Measurements from ENCODE around the gene HOXA7. TPM values are rescaled to one million over a fixed set of nuclear protein-coding genes. Genes with fewer than 3 reads are reported as not detected.

HOXA7 gene
- 3.7 to 4.8 TPM (median 4.6 TPM) in 5 replicates for total RNA-seq (2022; extraction: Qiagen RNA extraction; ENCODE audit: low read depth)

DNA sequence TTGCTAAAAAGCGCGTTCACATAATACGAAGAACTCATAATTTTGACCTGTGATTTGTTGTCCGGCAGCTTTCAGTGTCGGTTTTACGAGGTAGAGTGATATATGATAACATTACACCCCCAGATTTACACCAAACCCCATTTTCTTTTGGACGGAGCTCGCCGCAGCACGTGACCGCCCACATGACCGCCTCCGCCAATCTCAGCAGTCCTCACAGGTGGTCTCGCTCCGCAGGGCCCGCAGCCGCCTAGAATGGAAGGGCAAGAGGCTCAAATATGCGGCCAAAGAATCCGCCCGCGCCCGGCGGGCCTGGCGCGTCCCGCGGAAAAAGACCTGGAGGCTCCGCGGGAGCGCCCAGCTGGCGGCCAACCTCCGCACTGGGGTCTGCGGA, at the start of gene HOXA7:
Gene HOXA7, minus strand, starts transcription at position 168 of the 391 bp plus-strand sequence. Its CDS starts 130 bp downstream, at position 38.

DNA sequence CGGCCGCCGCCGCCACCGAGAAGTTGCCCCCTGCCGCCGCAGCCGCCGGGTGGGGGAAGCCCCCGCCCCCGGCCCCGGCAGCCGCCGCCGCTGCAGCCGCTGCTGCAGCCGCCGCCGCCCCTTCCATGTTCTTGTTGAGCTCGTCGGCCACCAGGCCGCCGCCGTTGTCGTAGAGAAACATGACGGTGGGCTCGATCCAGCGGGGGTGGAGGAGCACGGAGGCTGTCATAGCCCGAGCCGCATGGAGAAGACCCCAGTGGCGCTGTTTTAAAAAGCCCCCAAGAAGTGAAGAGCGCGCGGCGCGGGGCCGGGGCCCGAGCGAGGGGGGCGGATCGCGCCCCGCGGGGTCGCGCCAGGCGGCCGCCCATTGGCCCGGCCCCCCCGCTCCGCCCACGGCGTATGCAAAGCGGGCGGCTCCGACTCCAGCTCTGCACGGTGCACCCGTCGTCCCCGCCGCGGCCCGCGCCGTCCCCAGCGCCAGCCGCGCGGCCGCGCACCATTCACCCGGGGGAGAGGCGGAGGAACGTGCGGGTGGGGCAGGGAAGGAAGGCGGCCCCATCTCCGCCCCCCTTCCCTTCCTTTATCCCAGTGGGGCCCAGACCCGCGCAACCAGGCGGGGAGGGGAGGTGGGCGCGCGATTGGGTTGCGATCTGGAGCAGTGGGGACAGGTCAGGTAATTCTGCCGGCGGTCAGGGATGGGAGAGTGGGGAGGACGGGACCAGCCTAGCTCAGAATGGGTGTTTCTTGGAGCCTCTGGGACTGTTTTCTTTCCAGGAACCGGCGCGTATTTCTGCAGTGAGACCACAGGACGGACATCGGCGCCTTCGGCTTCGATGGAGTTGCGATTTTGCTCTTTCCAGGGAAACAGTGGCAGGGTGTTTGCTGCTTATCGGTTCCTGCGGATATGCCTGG, 43.6 kb upstream of the HOXA7 start, which contains the start of gene HOXA13:
Gene HOXA13, minus strand, starts transcription at position 243 of the 912 bp plus-strand sequence. Its CDS starts 14 bp downstream, at position 229.

DNA sequence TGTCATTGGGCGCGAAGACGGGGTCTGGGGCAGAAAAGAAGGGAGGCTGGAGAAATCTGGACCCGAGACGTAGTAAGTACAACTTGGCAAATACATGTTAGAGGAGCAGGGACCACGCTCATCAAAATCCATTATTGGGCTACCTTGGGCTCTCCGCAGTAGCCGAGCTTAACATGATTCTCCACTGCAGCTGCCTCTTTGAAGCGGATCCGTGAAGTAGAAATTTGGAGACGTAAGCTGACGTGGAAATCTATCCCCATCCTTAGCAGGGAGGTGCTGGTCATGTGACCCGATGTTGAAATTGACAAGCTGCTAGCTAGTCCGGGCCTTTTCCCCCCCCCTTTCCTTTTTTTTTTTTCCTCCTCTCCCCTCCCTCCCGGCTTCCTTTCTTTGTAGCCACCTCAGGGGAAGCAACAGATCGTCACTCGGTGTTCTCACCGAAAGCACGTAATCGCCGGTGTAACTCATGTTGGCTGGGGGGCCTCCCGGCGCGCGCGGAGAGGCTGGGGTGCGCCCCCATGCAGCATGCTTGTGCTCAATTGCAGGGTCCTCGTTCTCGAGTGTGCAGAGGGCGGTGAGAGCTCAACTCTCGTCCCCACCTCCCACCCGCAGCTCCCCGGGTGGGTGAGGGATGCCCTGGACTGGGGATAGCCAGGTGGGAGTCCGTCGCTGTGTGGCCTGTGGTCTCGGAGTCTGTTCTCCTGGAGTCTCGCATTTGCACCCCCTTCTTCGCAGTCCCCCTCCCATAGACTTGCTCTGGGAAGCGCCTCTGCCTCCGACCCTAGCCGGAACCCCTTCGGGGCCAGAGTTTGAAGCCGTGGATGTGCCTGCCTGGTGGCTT, 28.8 kb upstream of the HOXA7 start, which contains the start of gene HOXA11:
Gene HOXA11, minus strand, starts transcription at position 220 of the 841 bp plus-strand sequence. Its CDS starts 88 bp downstream, at position 132.

DNA sequence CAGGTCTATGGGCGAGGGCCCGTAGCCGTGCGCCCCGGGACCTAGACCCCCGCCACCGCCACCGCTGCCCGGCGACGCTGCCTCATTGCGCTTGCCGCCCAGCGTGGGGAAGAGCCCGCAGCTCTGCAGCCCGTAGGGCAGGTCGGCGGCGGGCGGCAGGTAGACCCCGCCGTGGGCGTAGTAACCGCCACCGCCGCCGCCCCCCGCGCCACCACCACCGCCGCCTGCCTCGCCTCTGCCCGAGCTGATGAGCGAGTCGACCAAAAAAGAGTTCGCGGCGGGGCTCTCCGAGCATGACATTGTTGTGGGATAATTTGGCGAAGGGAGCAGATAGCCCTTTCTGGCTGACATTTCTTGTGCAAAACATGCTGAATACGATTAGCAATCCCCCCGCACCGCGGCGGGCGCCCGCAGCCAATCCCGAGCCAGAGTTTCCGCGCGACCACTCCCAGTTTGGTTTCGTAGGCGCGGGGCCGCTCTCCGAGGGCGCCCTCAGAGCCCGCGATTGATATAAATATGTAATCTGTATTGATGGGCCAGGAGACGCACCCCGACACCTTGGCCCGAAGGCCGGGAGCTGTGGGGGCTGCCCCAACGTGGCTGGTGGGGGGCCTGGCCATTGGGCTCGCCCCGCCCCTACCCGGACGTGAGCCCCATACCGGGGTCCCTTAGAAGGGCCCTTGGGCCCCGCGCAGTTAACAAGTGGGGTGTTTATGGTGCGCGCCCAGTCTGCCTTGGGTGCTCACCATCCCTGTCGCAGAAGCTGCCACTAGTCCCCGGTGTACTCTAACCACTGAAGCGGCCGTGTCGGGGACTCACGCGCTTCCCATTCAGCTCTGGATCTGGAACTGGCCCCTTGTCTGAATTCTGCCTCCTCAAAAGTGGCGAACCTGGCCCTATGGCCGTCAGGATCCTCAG, 17.7 kb upstream of the HOXA7 start, which contains the start of gene HOXA10:
Gene HOXA10, minus strand, starts transcription at position 365 of the 918 bp plus-strand sequence. Its CDS starts 14 bp downstream, at position 351.

DNA sequence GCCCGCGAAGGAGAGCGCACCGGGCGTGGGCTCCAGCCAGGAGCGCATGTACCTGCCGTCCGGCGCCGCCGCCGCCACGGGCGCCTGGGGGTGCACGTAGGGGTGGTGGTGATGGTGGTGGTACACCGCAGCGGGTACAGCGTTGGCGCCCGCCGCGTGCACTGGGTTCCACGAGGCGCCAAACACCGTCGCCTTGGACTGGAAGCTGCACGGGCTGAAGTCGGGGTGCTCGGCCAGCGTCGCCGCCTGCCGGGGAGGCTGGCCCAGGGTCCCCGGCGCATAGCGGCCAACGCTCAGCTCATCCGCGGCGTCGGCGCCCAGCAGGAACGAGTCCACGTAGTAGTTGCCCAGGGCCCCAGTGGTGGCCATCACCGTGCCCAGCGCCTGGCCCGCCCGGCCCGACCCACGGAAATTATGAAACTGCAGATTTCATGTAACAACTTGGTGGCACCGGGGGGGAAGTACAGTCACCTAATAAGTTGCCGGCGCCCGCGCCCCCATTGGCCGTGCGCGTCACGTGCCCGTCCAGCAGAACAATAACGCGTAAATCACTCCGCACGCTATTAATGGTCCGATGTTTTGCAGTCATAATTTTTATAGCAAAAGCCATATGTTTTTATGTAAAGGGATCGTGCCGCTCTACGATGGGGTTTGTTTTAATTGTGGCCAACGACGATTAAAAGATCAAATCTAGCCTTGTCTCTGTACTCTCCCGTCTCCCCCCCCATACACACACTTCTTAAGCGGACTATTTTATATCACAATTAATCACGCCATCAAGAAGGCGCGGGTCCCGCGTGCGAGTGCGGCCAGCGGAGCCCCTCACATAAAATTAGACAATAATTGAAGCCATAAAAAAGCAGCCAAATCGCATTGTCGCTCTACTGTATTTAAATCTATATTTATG, 8.9 kb upstream of the HOXA7 start, which contains the start of gene HOXA9:
Gene HOXA9, minus strand, starts transcription at position 449 of the 907 bp plus-strand sequence. Its CDS starts 80 bp downstream, at position 369.

DNA sequence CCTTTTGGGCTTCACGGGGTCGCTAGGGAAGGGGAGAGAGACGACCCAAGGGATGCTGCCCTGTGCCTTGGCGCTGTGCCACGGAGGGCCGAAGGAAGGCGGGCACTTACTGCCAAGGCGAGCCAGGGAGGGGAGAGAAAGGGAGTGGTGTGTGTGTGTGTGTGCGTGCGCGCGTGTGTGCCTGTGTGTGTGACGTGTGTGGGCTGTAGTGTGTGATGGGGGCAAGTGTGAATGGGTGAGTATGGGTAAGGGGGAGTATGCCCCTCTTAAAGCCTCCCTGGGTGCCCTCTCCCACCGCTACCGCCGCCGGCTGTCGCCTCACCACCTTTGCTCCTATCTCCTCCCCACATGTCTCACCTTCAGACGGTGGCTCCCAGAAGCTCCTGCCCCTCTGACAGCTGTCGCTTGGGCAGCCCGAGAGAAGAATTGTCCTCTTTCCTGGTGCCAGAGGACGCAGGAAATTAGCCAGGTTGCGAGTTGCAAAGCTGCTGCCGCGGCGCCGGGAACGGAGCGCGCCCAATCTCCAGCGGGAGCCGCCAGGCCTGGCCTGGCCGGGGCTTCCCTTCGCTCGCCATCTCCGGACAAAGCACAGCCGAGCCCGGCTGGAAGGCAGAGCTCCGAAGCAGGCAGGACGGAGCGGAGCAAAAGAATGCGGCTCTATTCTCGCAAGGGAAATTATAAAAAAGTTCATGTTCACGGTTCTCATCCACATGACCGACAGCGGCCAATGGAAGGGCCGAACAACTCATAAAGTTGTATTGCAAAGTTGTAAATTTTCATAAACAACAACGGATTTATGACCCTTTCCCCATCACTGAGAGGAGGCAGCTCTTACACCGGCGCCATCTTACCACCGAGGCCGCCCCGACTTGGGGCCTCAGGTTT, 4.3 kb downstream of the HOXA7 start, which contains the start of gene HOXA3:
Gene HOXA3, minus strand, starts transcription at position 653 of the 885 bp plus-strand sequence. CDS start 41,943 bp downstream, outside the sequence.

DNA sequence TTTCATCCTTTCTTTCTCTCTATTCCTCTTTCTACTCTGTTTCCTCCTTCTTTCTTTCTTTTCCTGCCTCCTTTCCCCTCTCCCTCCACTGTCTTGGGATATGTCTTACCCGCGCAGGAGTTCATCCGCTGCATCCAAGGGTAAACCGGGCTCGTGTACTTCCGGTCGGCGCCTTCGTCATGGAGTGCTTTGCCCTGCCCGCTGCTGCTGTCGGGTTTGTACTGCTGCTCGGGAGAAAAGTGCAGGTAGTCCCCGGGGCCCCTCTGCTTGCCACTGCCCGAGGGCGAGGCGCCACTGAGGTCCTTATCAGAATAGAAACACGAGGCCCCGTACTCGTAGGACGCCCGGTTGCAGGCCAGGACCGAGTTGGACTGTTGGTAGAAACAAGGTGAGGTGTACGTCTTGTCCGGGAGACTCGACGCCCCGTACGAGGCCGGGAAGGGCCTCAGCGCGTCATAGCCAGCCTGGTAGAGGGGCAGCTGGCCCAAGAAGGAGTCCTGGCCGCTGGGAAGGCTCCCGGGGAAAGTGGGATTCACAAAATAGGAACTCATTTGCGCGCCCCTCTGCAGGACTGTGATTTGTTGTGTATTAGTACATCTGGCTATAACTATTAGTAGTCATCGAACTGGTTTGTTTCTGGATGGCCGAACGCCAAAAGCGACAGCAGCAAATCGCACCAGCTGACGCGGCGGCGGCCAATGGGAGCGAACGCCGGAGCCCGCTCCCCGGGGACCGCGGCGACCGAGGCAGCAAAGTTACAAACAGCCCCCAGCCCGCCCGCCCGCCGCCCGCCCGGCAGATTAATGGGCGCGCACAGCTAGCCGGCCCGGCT, 9.1 kb downstream of the HOXA7 start, which contains the start of gene HOXA6:
Gene HOXA6, minus strand, starts transcription at position 576 of the 832 bp plus-strand sequence. Its CDS starts 25 bp downstream, at position 551.

DNA sequence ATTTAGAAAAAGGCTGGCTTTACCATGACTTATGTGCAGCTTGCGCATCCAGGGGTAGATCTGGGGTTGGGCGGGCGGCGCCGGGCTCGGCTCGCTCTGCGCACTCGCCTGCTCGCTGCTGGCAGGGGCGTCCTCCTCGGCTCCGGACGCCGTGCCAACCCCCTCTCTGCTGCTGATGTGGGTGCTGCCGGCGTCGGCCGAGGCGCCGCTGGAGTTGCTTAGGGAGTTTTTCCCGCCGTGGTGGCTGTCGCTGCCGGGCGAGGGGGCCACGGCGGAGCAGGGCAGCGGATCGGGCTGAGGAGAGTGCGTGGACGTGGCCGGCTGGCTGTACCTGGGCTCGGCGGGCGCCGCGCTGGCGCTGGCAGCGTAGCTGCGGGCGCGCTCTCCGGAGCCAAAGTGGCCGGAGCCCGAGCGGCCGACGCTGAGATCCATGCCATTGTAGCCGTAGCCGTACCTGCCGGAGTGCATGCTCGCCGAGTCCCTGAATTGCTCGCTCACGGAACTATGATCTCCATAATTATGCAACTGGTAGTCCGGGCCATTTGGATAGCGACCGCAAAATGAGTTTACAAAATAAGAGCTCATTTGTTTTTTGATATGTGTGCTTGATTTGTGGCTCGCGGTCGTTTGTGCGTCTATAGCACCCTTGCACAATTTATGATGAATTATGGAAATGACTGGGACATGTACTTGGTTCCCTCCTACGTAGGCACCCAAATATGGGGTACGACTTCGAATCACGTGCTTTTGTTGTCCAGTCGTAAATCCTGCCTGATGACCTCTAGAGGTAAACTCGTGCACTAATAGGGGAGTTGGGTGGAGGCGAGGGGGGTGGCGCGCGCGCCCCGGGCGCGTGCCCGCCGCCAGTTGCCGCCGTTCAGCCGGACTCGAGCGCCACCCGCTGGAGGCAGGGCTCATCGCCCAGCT, 13.2 kb downstream of the HOXA7 start, which contains the start of gene HOXA5:
Gene HOXA5, minus strand, starts transcription at position 659 of the 927 bp plus-strand sequence. Its CDS starts 74 bp downstream, at position 585.

DNA sequence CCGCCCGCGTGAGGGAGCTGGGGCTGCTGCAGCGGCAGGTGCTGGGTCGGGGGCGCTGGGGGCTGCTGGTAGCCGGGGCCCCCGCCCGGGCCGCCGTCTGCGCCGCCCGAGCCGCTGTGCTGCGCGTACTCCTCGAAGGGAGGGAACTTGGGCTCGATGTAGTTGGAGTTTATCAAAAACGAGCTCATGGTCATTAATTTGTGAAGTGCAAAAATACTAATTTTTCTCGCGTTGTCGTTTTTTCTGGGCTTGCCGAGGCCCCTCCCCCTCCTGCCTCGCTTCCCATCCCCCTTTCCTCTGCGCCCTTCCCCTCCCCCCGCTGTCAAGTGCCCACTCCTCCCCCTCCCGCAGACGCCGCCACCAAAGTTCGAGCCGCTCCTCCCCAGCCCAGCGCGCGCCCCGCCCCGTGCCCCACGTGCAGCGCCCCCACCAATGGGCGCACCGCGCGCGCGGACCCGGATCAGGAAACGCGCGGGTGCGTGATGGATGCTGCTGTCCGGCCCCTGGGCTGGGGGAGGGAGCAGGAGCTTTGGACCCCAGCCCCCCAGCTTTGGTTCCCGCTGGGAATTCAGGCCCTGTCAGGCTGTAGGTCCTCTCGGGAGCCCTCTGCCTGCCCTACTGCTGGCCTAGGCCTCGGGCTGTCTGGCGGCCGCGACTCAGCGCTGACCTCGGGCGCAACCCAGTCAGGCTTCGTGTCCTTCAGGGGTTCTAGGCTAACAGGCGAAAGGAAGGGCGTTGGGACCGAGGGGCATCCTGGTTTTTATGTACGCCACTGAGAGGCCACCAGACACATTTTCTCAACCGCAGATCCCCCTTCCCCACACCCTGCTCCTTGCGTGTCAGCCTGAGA, 25.7 kb downstream of the HOXA7 start, which contains the start of gene HOXA4:
Gene HOXA4, minus strand, starts transcription at position 218 of the 850 bp plus-strand sequence. Its CDS starts 24 bp downstream, at position 194.

Other genes with a start within 250 kb of the HOXA7 start
- 2.2 to 3.9 TPM (median 3.3 TPM) in 5 replicates for gene HOXA1, start 60.7 kb downstream of the HOXA7 start, total RNA-seq (2022; extraction: Qiagen RNA extraction; ENCODE audit: low read depth)
- gene HOXA2, start 54.0 kb downstream of the HOXA7 start, total RNA-seq (2022; extraction: Qiagen RNA extraction; ENCODE audit: low read depth): 0.80 to 0.97 TPM (median 0.86 TPM) in 5 replicates
- 1.2 to 2.2 TPM (median 1.9 TPM) in 5 replicates for gene HOXA4, start 25.9 kb downstream of the HOXA7 start, total RNA-seq (2022; extraction: Qiagen RNA extraction; ENCODE audit: low read depth)
- 3.7 to 5.8 TPM (median 4.7 TPM) in 5 replicates for gene HOXA5, start 13.0 kb downstream of the HOXA7 start, total RNA-seq (2022; extraction: Qiagen RNA extraction; ENCODE audit: low read depth)
- gene HOXA6, start 8.9 kb downstream of the HOXA7 start, total RNA-seq (2022; extraction: Qiagen RNA extraction; ENCODE audit: low read depth): 0.83 to 2.2 TPM (median 1.5 TPM) in 5 replicates
- gene HOXA3, start 4.1 kb downstream of the HOXA7 start, total RNA-seq (2022; extraction: Qiagen RNA extraction; ENCODE audit: low read depth): 3.4 to 7.7 TPM (median 6.4 TPM) in 5 replicates
- 0.49 to 0.99 TPM (median 0.70 TPM) in 5 replicates for gene HOXA9, start 8.9 kb upstream of the HOXA7 start, total RNA-seq (2022; extraction: Qiagen RNA extraction; ENCODE audit: low read depth)
- gene HOXA10, start 17.6 kb upstream of the HOXA7 start, total RNA-seq (2022; extraction: Qiagen RNA extraction; ENCODE audit: low read depth): 6.9 to 7.2 TPM (median 7.1 TPM) in 5 replicates
- gene HOXA11, start 28.6 kb upstream of the HOXA7 start, total RNA-seq (2022; extraction: Qiagen RNA extraction; ENCODE audit: low read depth): 0.55 to 0.80 TPM (median 0.70 TPM) in 5 replicates
- 1.8 to 2.6 TPM (median 2.2 TPM) in 5 replicates for gene HOXA13, start 43.4 kb upstream of the HOXA7 start, total RNA-seq (2022; extraction: Qiagen RNA extraction; ENCODE audit: low read depth)
- gene EVX1, start 86.1 kb upstream of the HOXA7 start, total RNA-seq (2022; extraction: Qiagen RNA extraction; ENCODE audit: low read depth): 0.09 to 0.27 TPM (median 0.11 TPM) in 5 replicates

Measured in A549 treated with GW870086 at 1 μM for 4 hours (cell line).